ENCODE data around the gene KCNIP1.

Gene KCNIP1

GRCh38 chr5:170614720-170615119, 110.9 kb downstream of the KCNIP1 start:
- DNase-seq (ENCODE audit: low read depth): no peak
- TF ChIP-seq, protein P1, sequence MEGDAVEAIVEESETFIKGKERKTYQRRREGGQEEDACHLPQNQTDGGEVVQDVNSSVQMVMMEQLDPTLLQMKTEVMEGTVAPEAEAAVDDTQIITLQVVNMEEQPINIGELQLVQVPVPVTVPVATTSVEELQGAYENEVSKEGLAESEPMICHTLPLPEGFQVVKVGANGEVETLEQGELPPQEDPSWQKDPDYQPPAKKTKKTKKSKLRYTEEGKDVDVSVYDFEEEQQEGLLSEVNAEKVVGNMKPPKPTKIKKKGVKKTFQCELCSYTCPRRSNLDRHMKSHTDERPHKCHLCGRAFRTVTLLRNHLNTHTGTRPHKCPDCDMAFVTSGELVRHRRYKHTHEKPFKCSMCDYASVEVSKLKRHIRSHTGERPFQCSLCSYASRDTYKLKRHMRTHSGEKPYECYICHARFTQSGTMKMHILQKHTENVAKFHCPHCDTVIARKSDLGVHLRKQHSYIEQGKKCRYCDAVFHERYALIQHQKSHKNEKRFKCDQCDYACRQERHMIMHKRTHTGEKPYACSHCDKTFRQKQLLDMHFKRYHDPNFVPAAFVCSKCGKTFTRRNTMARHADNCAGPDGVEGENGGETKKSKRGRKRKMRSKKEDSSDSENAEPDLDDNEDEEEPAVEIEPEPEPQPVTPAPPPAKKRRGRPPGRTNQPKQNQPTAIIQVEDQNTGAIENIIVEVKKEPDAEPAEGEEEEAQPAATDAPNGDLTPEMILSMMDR (conservative IDR thresholded peaks at IDR 0.05; ENCODE audit: low read length): no peak
- no peak overlapping the region for H3K4me3 ChIP-seq (ENCODE audit: low read length)

- H3K4me3 ChIP-seq (ENCODE audit: low read length): no peak overlapping the region
- TF ChIP-seq, protein P1 (conservative IDR thresholded peaks at IDR 0.05; ENCODE audit: low read length): no peak
- DNase-seq (ENCODE audit: low read depth): no peak
Observed at GRCh38 chr5:170617533-170618490, 114.0 kb downstream of the KCNIP1 start.

GRCh38 chr5:170619869-170620268, 116.0 kb downstream of the KCNIP1 start:
- no peak overlapping the region for H3K4me3 ChIP-seq (ENCODE audit: low read length)
- TF ChIP-seq, protein P1 (conservative IDR thresholded peaks at IDR 0.05; ENCODE audit: low read length): no peak
- no peak for DNase-seq (ENCODE audit: low read depth)

GRCh38 chr5:170622933-170623332, 119.1 kb downstream of the KCNIP1 start:
- no peak for DNase-seq (ENCODE audit: low read depth)
- H3K4me3 ChIP-seq (ENCODE audit: low read length): no peak overlapping the region
- TF ChIP-seq, protein P1 (conservative IDR thresholded peaks at IDR 0.05; ENCODE audit: low read length): no peak

- peak; percentile 61 for DNase-seq (ENCODE audit: low read depth)
- no peak overlapping the region for H3K4me3 ChIP-seq (ENCODE audit: low read length)
- TF ChIP-seq, protein P1 (conservative IDR thresholded peaks at IDR 0.05; ENCODE audit: low read length): peak; percentile 78
Observed at GRCh38 chr5:170623576-170624181, 119.9 kb downstream of the KCNIP1 start.

DNA sequence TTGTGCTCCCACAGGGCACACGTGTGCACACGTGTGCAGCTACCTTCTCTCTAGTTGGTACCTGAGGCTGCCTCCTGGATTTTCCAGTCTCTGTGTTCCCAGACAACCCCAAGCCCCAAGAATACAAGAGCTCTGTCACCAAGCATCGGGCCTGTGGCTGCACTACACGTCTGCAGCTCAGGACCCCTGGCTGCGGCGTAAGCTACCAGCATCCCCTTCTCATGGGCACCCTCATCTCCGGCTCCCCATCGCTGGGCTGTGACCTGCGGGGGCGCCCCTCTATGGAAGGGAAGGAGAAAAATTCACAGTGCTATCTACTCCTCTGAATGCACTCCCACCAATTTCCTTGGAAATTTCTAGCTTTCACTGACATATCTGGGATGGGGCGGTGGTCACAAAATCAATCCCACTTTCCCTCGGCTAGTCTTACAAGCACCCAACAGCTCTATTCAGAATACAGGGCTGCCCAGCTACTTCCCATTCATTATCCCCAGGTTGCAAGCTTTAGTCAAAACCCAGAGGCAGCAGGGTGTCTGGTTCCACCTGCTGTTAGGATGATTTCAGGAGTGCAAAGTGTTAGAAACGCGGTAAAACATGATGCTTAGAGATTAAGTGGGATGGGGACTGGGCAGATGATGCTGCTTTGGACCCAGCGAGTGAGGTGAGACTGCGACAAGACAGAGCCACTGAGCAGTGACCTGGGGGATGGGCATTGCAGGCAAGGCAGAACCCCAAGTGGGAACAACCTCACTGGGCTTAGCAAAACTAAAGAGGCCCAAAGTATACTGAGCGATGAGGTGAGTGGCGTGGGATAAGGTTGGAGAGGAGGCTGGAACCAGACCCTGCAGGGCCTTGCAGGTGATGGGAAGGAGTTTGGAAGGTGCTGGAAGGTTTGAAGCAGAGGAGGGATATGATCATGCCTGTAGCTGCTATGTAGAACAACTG, 121.7 kb downstream of the KCNIP1 start:
- no peak for DNase-seq (ENCODE audit: low read depth)
- TF ChIP-seq, protein P1 (conservative IDR thresholded peaks at IDR 0.05; ENCODE audit: low read length): no peak
- no peak overlapping the region for H3K4me3 ChIP-seq (ENCODE audit: low read length)
